HCT116 (cell line): ENCODE data around the gene DAP. TPM values are rescaled to one million over a fixed set of nuclear protein-coding genes. Genes with fewer than 3 reads are reported as not detected.
A peak's percentile ranks its signal among the peaks of the same experiment; 100 is the strongest.

Experiments
- ATAC-seq: fragments of 200-7000 bp; cut with Tn5 transposase; 2 replicates; pipeline ENCODE4 v1.9.1; 2020; ENCODE audit warnings: mild to moderate bottlenecking, moderate library complexity
- BruUV-seq: library from RNA; stranded (reverse); fragments of 400-500 nt; replicated peaks from 2 replicates; lab custom pipeline; 2021; lab: Mats Ljungman, UMichigan
- CTCF ChIA-PET: fragments of 300-600 bp; sonication (Branson Sonifier 250); formaldehyde crosslinking; loops from one replicate; lab custom pipeline; 2021; ENCODE audit warnings: antibody characterized with exemption; lab: Charles Lee
- POLR2A ChIA-PET: fragments of 300-600, 350-600 bp; sonication (Branson Sonifier 250); formaldehyde crosslinking; loops from one replicate; lab custom pipeline; 2021; ENCODE audit warnings: antibody characterized with exemption; lab: Charles Lee
- RAD21 ChIA-PET, 2 experiments: fragments of 300-600 bp; sonication (Branson Sonifier 250); formaldehyde crosslinking; loops; one replicate each; lab custom pipeline; 2023; ENCODE audit warnings: low total read pairs in 2 of 2; ENCODE audit not compliant: uncharacterized antibody in 2 of 2, unreplicated experiment in 2 of 2, low non-redundant PET in 1 of 2; lab: Charles Lee
- DNase-seq: peaks from one replicate; pipeline ENCODE4 v3.0.0-alpha.2; 2010; ENCODE audit warnings: low read depth, low spot score
- H2AFZ ChIP-seq: fragments of 200-600 bp; shearing (Covaris generic), sonication (generic); 2 replicates; pipeline ENCODE4 v1.6.1; 2017; ENCODE audit warnings: low read depth, mixed run types, mixed read lengths, antibody characterized with exemption, low read length; ENCODE audit not compliant: poor library complexity, severe bottlenecking
- H3K27ac ChIP-seq: 2 replicates; pipeline ENCODE4 v1.5.1; 2012; ENCODE audit warnings: low read depth, low read length
- H3K27me3 ChIP-seq: fragments of 200-600 bp; sonication (generic); 2 replicates; pipeline ENCODE4 v1.6.1; 2016; ENCODE audit warnings: mixed run types, low read length, mixed read lengths; ENCODE audit not compliant: insufficient read depth
- H3K36me3 ChIP-seq, 2 experiments: fragments of 200-500 bp in 1 of 2; fragments of 200-600 bp in 1 of 2; sonication (Bioruptor generic) in 1 of 2; sonication (generic) in 1 of 2; 2 replicates each; pipeline versions ENCODE4 v1.5.1 to v1.6.1; 2014 to 2016; ENCODE audit warnings: low read length in 2 of 2, inconsistent platforms in 1 of 2, mixed read lengths in 1 of 2, mixed run types in 1 of 2; ENCODE audit not compliant: insufficient read depth in 2 of 2, control insufficient read depth in 1 of 2
- H3K4me1 ChIP-seq, 2 experiments: fragments of 200-600 bp in 1 of 2; sonication (generic) in 1 of 2; 2 replicates each; pipeline versions ENCODE4 v1.5.1 to v1.6.1; 2012 to 2017; ENCODE audit warnings: low read length in 2 of 2, inconsistent platforms in 1 of 2, mild to moderate bottlenecking in 1 of 2, mixed read lengths in 1 of 2, mixed run types in 1 of 2, moderate library complexity in 1 of 2; ENCODE audit not compliant: insufficient read depth in 2 of 2, control insufficient read depth in 1 of 2
- H3K4me2 ChIP-seq: fragments of 200-600 bp; sonication (generic); 2 replicates; pipeline ENCODE4 v1.6.1; 2017; ENCODE audit warnings: mixed run types, low read length, mixed read lengths
- H3K4me3 ChIP-seq, 2 experiments: fragments of 200-600 bp in 1 of 2; sonication (generic) in 1 of 2; replicated peaks in 1 of 2; 2 replicates each; pipeline ENCODE4 v1.5.1; 2011 to 2016; ENCODE audit warnings: low read length in 2 of 2, control low read depth in 1 of 2, low read depth in 1 of 2, mild to moderate bottlenecking in 1 of 2, mixed read lengths in 1 of 2, mixed run types in 1 of 2
- H3K79me2 ChIP-seq: fragments of 200-600 bp; sonication (generic); 2 replicates; pipeline ENCODE4 v1.6.1; 2017; ENCODE audit warnings: mild to moderate bottlenecking, mixed run types, low read length, moderate library complexity, mixed read lengths; ENCODE audit not compliant: insufficient read depth
- H3K9ac ChIP-seq: fragments of 200-600 bp; sonication (generic); 2 replicates; pipeline ENCODE4 v1.6.1; 2016; ENCODE audit warnings: low read length, mixed read lengths
- H3K9me2 ChIP-seq: fragments of 200-600 bp; sonication (generic), shearing (Covaris generic); 2 replicates; pipeline ENCODE4 v1.6.1; 2017; ENCODE audit warnings: mixed run types, mild to moderate bottlenecking, moderate library complexity; ENCODE audit not compliant: insufficient read depth
- H3K9me3 ChIP-seq, 2 experiments: fragments of 200-500 bp in 1 of 2; fragments of 200-600 bp in 1 of 2; sonication (Bioruptor generic) in 1 of 2; sonication (generic) in 1 of 2; 2 replicates each; pipeline ENCODE4 v1.6.1; 2014 to 2017; ENCODE audit warnings: low read length in 2 of 2, mixed read lengths in 2 of 2, inconsistent platforms in 1 of 2, low read depth in 1 of 2, mild to moderate bottlenecking in 1 of 2, mixed run types in 1 of 2, moderate library complexity in 1 of 2; ENCODE audit not compliant: control insufficient read depth in 1 of 2, insufficient read depth in 1 of 2
- H4K20me1 ChIP-seq: fragments of 200-600 bp; sonication (generic), shearing (Covaris generic); 2 replicates; pipeline ENCODE4 v1.6.1; 2017; ENCODE audit warnings: mixed run types, mild to moderate bottlenecking, moderate library complexity; ENCODE audit not compliant: insufficient read depth
- ATF3 ChIP-seq: IDR thresholded peaks from 2 replicates; pipeline ENCODE4 v1.6.1; 2012
- CBX3 ChIP-seq: IDR thresholded peaks from 2 replicates; pipeline ENCODE4 v1.6.1; 2012; ENCODE audit warnings: low read depth
- CEBPB ChIP-seq: IDR thresholded peaks from 2 replicates; pipeline ENCODE4 v1.6.1; 2012; ENCODE audit warnings: low read depth
- CTCF ChIP-seq, 3 experiments: fragments of 200-600 bp in 1 of 3; sonication (generic) in 1 of 3; IDR thresholded peaks in 2 of 3; conservative IDR thresholded peaks in 1 of 3; 2 replicates each; pipeline ENCODE4 v1.5.1; 2012 to 2017; ENCODE audit warnings: low read depth in 2 of 3, low read length in 2 of 3, antibody characterized with exemption in 1 of 3, borderline replicate concordance in 1 of 3, control low read depth in 1 of 3, mild to moderate bottlenecking in 1 of 3, mixed read lengths in 1 of 3, mixed run types in 1 of 3, moderate library complexity in 1 of 3; ENCODE audit not compliant: insufficient read depth in 1 of 3
- EGR1 ChIP-seq: IDR thresholded peaks from 2 replicates; pipeline ENCODE4 v1.6.1; 2012; ENCODE audit warnings: low read depth
- ELF1 ChIP-seq: IDR thresholded peaks from 2 replicates; pipeline ENCODE4 v1.6.1; 2012; ENCODE audit warnings: low read depth, borderline replicate concordance
- FOSL1 ChIP-seq: IDR thresholded peaks from 2 replicates; pipeline ENCODE4 v1.6.1; 2012; ENCODE audit warnings: low read depth
- POLR2A ChIP-seq: IDR thresholded peaks from 2 replicates; pipeline ENCODE4 v1.7.0; 2011; ENCODE audit warnings: borderline replicate concordance; ENCODE audit not compliant: insufficient read depth, insufficient read length; ENCODE audit errors: extremely low read depth
- POLR2AphosphoS5 ChIP-seq: IDR thresholded peaks from 2 replicates; pipeline ENCODE4 v1.6.1; 2011; ENCODE audit warnings: mild to moderate bottlenecking, low read depth, low read length, moderate library complexity
- RAD21 ChIP-seq: IDR thresholded peaks from 2 replicates; pipeline ENCODE4 v1.6.1; 2012; ENCODE audit warnings: low read depth, mild to moderate bottlenecking
- REST ChIP-seq: IDR thresholded peaks from 2 replicates; pipeline ENCODE4 v1.6.1; 2012; ENCODE audit warnings: low read depth
- SIN3A ChIP-seq: IDR thresholded peaks from 2 replicates; pipeline ENCODE4 v1.6.1; 2012; ENCODE audit warnings: low read depth
- SP1 ChIP-seq: IDR thresholded peaks from 2 replicates; pipeline ENCODE4 v1.6.1; 2012; ENCODE audit warnings: low read depth
- TCF7L2 ChIP-seq: IDR thresholded peaks from 2 replicates; pipeline ENCODE4 v1.7.0; 2011; ENCODE audit warnings: borderline replicate concordance, inconsistent platforms; ENCODE audit not compliant: insufficient read depth, insufficient read length; ENCODE audit errors: extremely low read depth
- YY1 ChIP-seq: IDR thresholded peaks from 2 replicates; pipeline ENCODE4 v1.6.1; 2011; ENCODE audit warnings: low read length, low read depth, moderate library complexity, mild to moderate bottlenecking; ENCODE audit not compliant: insufficient replicate concordance; ENCODE audit errors: extremely low read depth
- ZFX ChIP-seq: fragments of 450-650 bp; IDR thresholded peaks from 2 replicates; pipeline ENCODE4 v1.6.1; 2017
- ZNF274 ChIP-seq: fragments of 200-500 bp; sonication (Bioruptor generic); IDR thresholded peaks from 2 replicates; pipeline ENCODE4 v1.6.1; 2014; ENCODE audit warnings: mild to moderate bottlenecking, low read depth, low read length, inconsistent platforms
- intact Hi-C: fragments of 100-400 bp; cut with micrococcal nuclease; formaldehyde crosslinking; loops from 2 replicates; pipeline ENCODE4 v1.10.0; 2022
- total RNA-seq: library from RNA; stranded (reverse); gene quantifications from one replicate; pipeline ENCODE4 v1.2.1, GENCODE V29; 2021; ENCODE audit not compliant: unreplicated experiment

DAP gene
- total RNA-seq, 1 experiment from 2014 or later, result 59.1 TPM

DNA sequence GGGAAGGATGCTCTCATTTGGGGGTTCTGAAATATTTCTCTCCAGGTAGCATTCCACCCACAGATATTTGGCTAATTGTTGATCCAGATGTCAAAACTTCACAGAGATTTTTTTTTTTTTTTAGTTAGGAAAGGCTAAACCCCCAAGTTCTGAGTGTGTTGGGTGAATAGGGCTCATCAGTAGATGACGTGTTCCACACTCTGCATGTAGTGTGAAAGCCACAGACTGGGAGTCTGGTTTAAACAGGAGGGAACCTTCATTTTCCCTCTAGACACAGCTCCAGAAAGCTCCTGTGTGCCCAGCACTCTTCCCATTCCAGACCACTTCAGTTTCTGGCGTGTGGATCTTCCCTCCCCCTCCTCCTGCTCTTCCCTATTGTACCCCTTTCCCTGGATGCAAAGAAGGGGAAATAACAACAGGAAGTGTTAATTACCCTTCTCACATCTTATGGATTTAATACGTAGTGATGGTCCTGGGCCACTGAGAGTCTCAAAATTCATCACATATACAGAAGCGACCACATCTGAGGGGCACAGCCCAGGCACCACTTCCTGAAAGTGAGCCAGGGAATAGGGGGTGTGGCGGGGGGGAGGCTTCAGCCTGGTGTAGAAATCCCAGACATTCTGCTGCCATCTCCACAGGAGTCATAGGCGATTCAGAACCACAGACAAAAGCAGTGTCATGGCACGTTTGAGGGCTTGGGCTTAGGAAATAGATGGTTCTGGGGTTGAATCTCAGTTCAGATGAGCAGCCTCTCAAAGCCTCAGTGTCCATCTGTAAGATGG, 65.1 kb downstream of the DAP start (continued):
- TF ChIP-seq TCF7L2, result no peak
- no peak for TF ChIP-seq EGR1
- no peak for TF ChIP-seq CBX3
- TF ChIP-seq SP1, result no peak

GRCh38 chr5:10695055-10695649, 65.9 kb downstream of the DAP start:
- Histone ChIP-seq H3K9me3 (no peaks in the 10 kb centered on the region), H2AFZ (no peak overlapping the region), H3K27me3 (no peaks in the 10 kb centered on the region), H3K4me2 (no peak overlapping the region), H3K27ac (no peak overlapping the region), H3K4me1 (peaks cover 5 to 19% of the 10 kb centered on the region in 2 experiments; a peak in 3 of 4 replicates), H3K9ac (no peak overlapping the region), H3K79me2 (peaks cover 14% of the 10 kb centered on the region; the same call in 1 of the 2 replicates), H3K4me3 (no peak overlapping the region), H3K36me3 (no peaks in the 10 kb centered on the region), H3K9me2 (no peaks in the 10 kb centered on the region), H4K20me1 (no peaks in the 10 kb centered on the region)
- BruUV-seq, result no TSS peak
- peak; percentile 97 for ATAC-seq
- ChIA-PET CTCF (interaction anchor here (0.5 to 1.0 kb wide), 3 partner anchors 29 to 292 kb away, joined by 3 to 4 read pairs (median 3); no protein-coding TSS in a partner anchor), RAD21 (interaction anchor here in 1 of 2 experiments (0.5 to 0.7 kb wide), 2 partner anchors 76 to 162 kb away, joined by 3 to 4 read pairs; no protein-coding TSS in a partner anchor), POLR2A (no interaction called here)
- no peak for DNase-seq
- intact Hi-C loops, result loop anchor here (2.0 to 5.0 kb wide), 4 partner anchors 167 to 1327 kb away; no protein-coding TSS in a partner anchor
- TF ChIP-seq RAD21 (peak; percentile 93), CTCF (IDR thresholded peaks at IDR 0.05 in 2 of 3, conservative IDR thresholded peaks at IDR 0.05 in 1 of 3; ENCODE audit: borderline replicate concordance in 1 of 3, insufficient read depth in 1 of 3, low read depth in 2 of 3, low read length in 2 of 3) (peak; percentile 66 to 83 (median 80); a peak in 5 of 6 replicates), ZNF274 (no peak), SIN3A (no peak), FOSL1 (no peak), TCF7L2 (no peak), REST (no peak), EGR1 (no peak), POLR2AphosphoS5 (no peak), ATF3 (no peak), YY1 (peak; percentile 42), ELF1 (no peak), ZFX (no peak), CEBPB (no peak), POLR2A (no peak)
